ENCODE data around the gene IRAK1. TPM values are rescaled to one million over a fixed set of nuclear protein-coding genes. Genes with fewer than 3 reads are reported as not detected.

Gene IRAK1
- total RNA-seq, 2 donors from 2014 or later, result 71.0 to 83.9 TPM

GRCh38 chrX:154051201-154051810, 31.6 kb upstream of the IRAK1 start:
- Histone ChIP-seq H3K4me3 (no peak overlapping the region), H3K4me1 (ENCODE audit: control insufficient read depth in 1 of 2, low read depth in 2 of 2) (peaks cover 23 to 53% of the 10 kb centered on the region in 2 donors), H3K9me3 (no peaks in the 10 kb centered on the region), H3K36me3 (no peaks in the 10 kb centered on the region), H3K27me3 (replicated peaks; ENCODE audit: insufficient read depth) (no peaks in the 10 kb centered on the region), H3K27ac (no peak overlapping the region)
- TF ChIP-seq CTCF (IDR thresholded peaks at IDR 0.05), result peak; percentile 52
- ATAC-seq (ENCODE audit: insufficient number of reproducible peaks, low FRiP score, low read depth) (no peak), DNase-seq (ENCODE audit: low spot score) (peak; percentile 34)

GRCh38 chrX:154050113-154050495, 30.4 kb upstream of the IRAK1 start:
- H3K27ac ChIP-seq, result peak overlapping the region in 1 of 2 donors; percentile 17
- no peak for TF ChIP-seq CTCF (IDR thresholded peaks at IDR 0.05)
- H3K27me3 ChIP-seq (replicated peaks; ENCODE audit: insufficient read depth), result no peaks in the 10 kb centered on the region
- ATAC-seq (ENCODE audit: insufficient number of reproducible peaks, low FRiP score, low read depth) (no peak), DNase-seq (ENCODE audit: low spot score) (no peak)
- H3K4me1 ChIP-seq (ENCODE audit: control insufficient read depth in 1 of 2, low read depth in 2 of 2), result peaks cover 27 to 63% of the 10 kb centered on the region in 2 donors
- no peaks in the 10 kb centered on the region for H3K36me3 ChIP-seq
- H3K9me3 ChIP-seq, result no peaks in the 10 kb centered on the region
- no peak overlapping the region for H3K4me3 ChIP-seq

GRCh38 chrX:154049209-154050112, 29.8 kb upstream of the IRAK1 start:
- Histone ChIP-seq H3K4me3 (no peak overlapping the region), H3K27ac (peak overlapping the region in 1 of 2 donors; percentile 17), H3K4me1 (ENCODE audit: control insufficient read depth in 1 of 2, low read depth in 2 of 2) (peaks cover 27 to 70% of the 10 kb centered on the region in 2 donors), H3K36me3 (no peaks in the 10 kb centered on the region), H3K27me3 (replicated peaks; ENCODE audit: insufficient read depth) (no peaks in the 10 kb centered on the region), H3K9me3 (no peaks in the 10 kb centered on the region)
- DNase-seq (ENCODE audit: low spot score) (no peak), ATAC-seq (ENCODE audit: insufficient number of reproducible peaks, low FRiP score, low read depth) (no peak)
- no peak for TF ChIP-seq CTCF (IDR thresholded peaks at IDR 0.05)

- H3K27ac ChIP-seq, result no peak overlapping the region
- H3K36me3 ChIP-seq, result no peaks in the 10 kb centered on the region
- ATAC-seq (ENCODE audit: insufficient number of reproducible peaks, low FRiP score, low read depth) (no peak), DNase-seq (ENCODE audit: low spot score) (no peak)
- TF ChIP-seq CTCF (IDR thresholded peaks at IDR 0.05), result no peak
- no peak overlapping the region for H3K4me3 ChIP-seq
- peaks cover 28 to 80% of the 10 kb centered on the region in 2 donors for H3K4me1 ChIP-seq (ENCODE audit: control insufficient read depth in 1 of 2, low read depth in 2 of 2)
- H3K27me3 ChIP-seq (replicated peaks; ENCODE audit: insufficient read depth), result no peaks in the 10 kb centered on the region
- H3K9me3 ChIP-seq, result no peaks in the 10 kb centered on the region
Measured at GRCh38 chrX:154048398-154048797, 28.7 kb upstream of the IRAK1 start.

GRCh38 chrX:154046940-154047610, 27.4 kb upstream of the IRAK1 start:
- no peak overlapping the region for H3K27ac ChIP-seq
- ATAC-seq (ENCODE audit: insufficient number of reproducible peaks, low FRiP score, low read depth) (no peak), DNase-seq (ENCODE audit: low spot score) (no peak)
- peaks cover 31 to 91% of the 10 kb centered on the region in 2 donors for H3K4me1 ChIP-seq (ENCODE audit: control insufficient read depth in 1 of 2, low read depth in 2 of 2)
- no peaks in the 10 kb centered on the region for H3K9me3 ChIP-seq
- no peaks in the 10 kb centered on the region for H3K36me3 ChIP-seq
- TF ChIP-seq CTCF (IDR thresholded peaks at IDR 0.05), result no peak
- H3K4me3 ChIP-seq, result no peak overlapping the region
- H3K27me3 ChIP-seq (replicated peaks; ENCODE audit: insufficient read depth), result no peaks in the 10 kb centered on the region
